T-helper 17 cell (primary cell): ENCODE measurements around the gene AIRE. TPM values are rescaled to one million over a fixed set of nuclear protein-coding genes. Genes with fewer than 3 reads are reported as not detected.

Experiments used
- ATAC-seq: fragments of 150-1000 bp; cut with Tn5 transposase; 2 replicates; pipeline ENCODE4 v1.10.0; 2021; ENCODE audit warnings: mild to moderate bottlenecking, moderate library complexity
- DNase-seq, 3 donors: peaks; one replicate each; pipeline versions ENCODE4 v3.0.0 to v3.0.0-alpha.2; 2020 to 2021
- H3K9me3 ChIP-seq: one replicate; pipeline ENCODE4 v1.7.0; 2013; ENCODE audit warnings: low read length, mild to moderate bottlenecking; ENCODE audit not compliant: control insufficient read depth, poor library complexity, severe bottlenecking
- H3K27ac Mint-ChIP-seq: one replicate; pipeline ENCODE4 v1.8.0; 2022; ENCODE audit warnings: mild to moderate bottlenecking, moderate library complexity, mixed read lengths
- H3K27me3 Mint-ChIP-seq: one replicate; pipeline ENCODE4 v1.8.0; 2022; ENCODE audit warnings: mixed read lengths
- H3K36me3 Mint-ChIP-seq: one replicate; pipeline ENCODE4 v1.8.0; 2022; ENCODE audit warnings: low read depth, mixed read lengths
- H3K4me1 Mint-ChIP-seq: one replicate; pipeline ENCODE4 v1.8.0; 2022; ENCODE audit warnings: mild to moderate bottlenecking, mixed read lengths
- H3K4me3 Mint-ChIP-seq: one replicate; pipeline ENCODE4 v1.8.0; 2022; ENCODE audit warnings: mild to moderate bottlenecking, moderate library complexity, mixed read lengths
- total RNA-seq, 4 donors: library from RNA in 2 of 4; stranded (reverse) in 2 of 4; gene quantifications; one replicate each; pipeline ENCODE4 v1.2.3 and lab custom pipeline; 2022 to 2026

AIRE gene
- total RNA-seq, 2 donors from 2014 or later: 1.4 to 3.4 TPM

GRCh38 chr21:44322621-44323325 is 37.1 kb downstream of the AIRE start:
- H3K36me3 Mint-ChIP-seq: no peaks in the 10 kb centered on the region
- H3K4me3 Mint-ChIP-seq: no peak overlapping the region
- ATAC-seq (no peak), DNase-seq (no peak)
- no peaks in the 10 kb centered on the region for H3K9me3 ChIP-seq
- no peaks in the 10 kb centered on the region for H3K27me3 Mint-ChIP-seq
- H3K27ac Mint-ChIP-seq: no peak overlapping the region
- H3K4me1 Mint-ChIP-seq: no peaks in the 10 kb centered on the region

GRCh38 chr21:44323591-44323990 is 37.9 kb downstream of the AIRE start:
- Mint-ChIP-seq H3K27me3 (no peaks in the 10 kb centered on the region), H3K4me3 (no peak overlapping the region), H3K27ac (no peak overlapping the region), H3K36me3 (no peaks in the 10 kb centered on the region), H3K4me1 (peaks cover 3% of the 10 kb centered on the region)
- ATAC-seq: no peak
- H3K9me3 ChIP-seq: no peaks in the 10 kb centered on the region
- DNase-seq: no peak

- ATAC-seq (no peak), DNase-seq (no peak)
- Mint-ChIP-seq H3K36me3 (no peaks in the 10 kb centered on the region), H3K27ac (no peak overlapping the region), H3K27me3 (no peaks in the 10 kb centered on the region), H3K4me3 (no peak overlapping the region), H3K4me1 (peaks cover 5% of the 10 kb centered on the region)
- no peaks in the 10 kb centered on the region for H3K9me3 ChIP-seq
Observed at GRCh38 chr21:44324106-44324853, 38.6 kb downstream of the AIRE start.

- H3K27me3 Mint-ChIP-seq: no peaks in the 10 kb centered on the region
- ATAC-seq: no peak
- H3K9me3 ChIP-seq: no peaks in the 10 kb centered on the region
- H3K36me3 Mint-ChIP-seq: no peaks in the 10 kb centered on the region
- H3K27ac Mint-ChIP-seq: no peak overlapping the region
- DNase-seq: no peak
- peaks cover 5% of the 10 kb centered on the region for H3K4me1 Mint-ChIP-seq
- H3K4me3 Mint-ChIP-seq: no peak overlapping the region
Observed at GRCh38 chr21:44324854-44325107, 39.1 kb downstream of the AIRE start.

GRCh38 chr21:44325386-44326271 is 40.0 kb downstream of the AIRE start:
- no peak for DNase-seq
- Mint-ChIP-seq H3K27ac (no peak overlapping the region), H3K36me3 (no peaks in the 10 kb centered on the region), H3K4me3 (no peak overlapping the region), H3K4me1 (peaks cover 5% of the 10 kb centered on the region), H3K27me3 (no peaks in the 10 kb centered on the region)
- ATAC-seq: no peak
- H3K9me3 ChIP-seq: no peaks in the 10 kb centered on the region

- Mint-ChIP-seq H3K36me3 (no peaks in the 10 kb centered on the region), H3K27ac (no peak overlapping the region), H3K4me1 (peaks cover 5% of the 10 kb centered on the region), H3K4me3 (no peak overlapping the region), H3K27me3 (no peaks in the 10 kb centered on the region)
- DNase-seq (no peak), ATAC-seq (no peak)
- H3K9me3 ChIP-seq: no peaks in the 10 kb centered on the region
Observed at GRCh38 chr21:44326272-44326647, 40.6 kb downstream of the AIRE start.

GRCh38 chr21:44326716-44327602 is 41.3 kb downstream of the AIRE start:
- H3K4me1 Mint-ChIP-seq: peaks cover 5% of the 10 kb centered on the region
- no peak for DNase-seq
- no peak overlapping the region for H3K4me3 Mint-ChIP-seq
- no peaks in the 10 kb centered on the region for H3K27me3 Mint-ChIP-seq
- H3K9me3 ChIP-seq: no peaks in the 10 kb centered on the region
- H3K27ac Mint-ChIP-seq: peak overlapping the region; percentile 32
- peak; percentile 24 for ATAC-seq
- H3K36me3 Mint-ChIP-seq: no peaks in the 10 kb centered on the region

- H3K4me3 Mint-ChIP-seq: no peak overlapping the region
- peak overlapping the region; percentile 32 for H3K27ac Mint-ChIP-seq
- peak; percentile 8 for ATAC-seq
- H3K36me3 Mint-ChIP-seq: no peaks in the 10 kb centered on the region
- H3K9me3 ChIP-seq: no peaks in the 10 kb centered on the region
- H3K4me1 Mint-ChIP-seq: peaks cover 5% of the 10 kb centered on the region
- no peaks in the 10 kb centered on the region for H3K27me3 Mint-ChIP-seq
- no peak for DNase-seq
Observed at GRCh38 chr21:44327603-44327974, 41.9 kb downstream of the AIRE start.

GRCh38 chr21:44328242-44328895 is 42.7 kb downstream of the AIRE start:
- H3K36me3 Mint-ChIP-seq: no peaks in the 10 kb centered on the region
- no peaks in the 10 kb centered on the region for H3K9me3 ChIP-seq
- no peak overlapping the region for H3K27ac Mint-ChIP-seq
- no peak overlapping the region for H3K4me3 Mint-ChIP-seq
- ATAC-seq (no peak), DNase-seq (no peak)
- H3K4me1 Mint-ChIP-seq: peaks cover 5% of the 10 kb centered on the region
- no peaks in the 10 kb centered on the region for H3K27me3 Mint-ChIP-seq

GRCh38 chr21:44329086-44329889 is 43.6 kb downstream of the AIRE start:
- DNase-seq (no peak), ATAC-seq (no peak)
- no peaks in the 10 kb centered on the region for H3K9me3 ChIP-seq
- no peak overlapping the region for H3K4me3 Mint-ChIP-seq
- no peaks in the 10 kb centered on the region for H3K27me3 Mint-ChIP-seq
- H3K36me3 Mint-ChIP-seq: no peaks in the 10 kb centered on the region
- H3K27ac Mint-ChIP-seq: no peak overlapping the region
- H3K4me1 Mint-ChIP-seq: peaks cover 5% of the 10 kb centered on the region

GRCh38 chr21:44329971-44330681 is 44.5 kb downstream of the AIRE start:
- H3K27ac Mint-ChIP-seq: no peak overlapping the region
- ATAC-seq (no peak), DNase-seq (no peak)
- H3K36me3 Mint-ChIP-seq: no peaks in the 10 kb centered on the region
- H3K4me3 Mint-ChIP-seq: no peak overlapping the region
- H3K4me1 Mint-ChIP-seq: peaks cover 5% of the 10 kb centered on the region
- H3K27me3 Mint-ChIP-seq: no peaks in the 10 kb centered on the region
- no peaks in the 10 kb centered on the region for H3K9me3 ChIP-seq
